PC-9 (cell line): ENCODE results near the gene LCOR. TPM values are rescaled to one million over a fixed set of nuclear protein-coding genes. Genes with fewer than 3 reads are reported as not detected.

Experiments
- BruUV-seq: library from RNA; stranded (reverse); fragments of 400-500 nt; replicated peaks from 2 replicates; lab custom pipeline; 2021; lab: Mats Ljungman, UMichigan
- CTCF ChIA-PET: fragments of 300-600 bp; sonication (Branson Sonifier 250); formaldehyde crosslinking; loops from one replicate; lab custom pipeline; 2022; ENCODE audit warnings: antibody characterized with exemption; lab: Charles Lee
- POLR2A ChIA-PET: fragments of 300-600 bp; sonication (Branson Sonifier 250); formaldehyde crosslinking; loops from one replicate; lab custom pipeline; 2022; ENCODE audit warnings: antibody characterized with exemption; ENCODE audit not compliant: unreplicated experiment; lab: Charles Lee
- DNase-seq, 2 experiments: peaks; one replicate each; pipeline versions ENCODE4 v3.0.0 to v3.0.0-alpha.2; 2015 to 2022; ENCODE audit warnings: mixed read lengths in 1 of 2
- H2AFZ ChIP-seq: fragments of 200-600 bp; sonication (generic); 2 replicates; pipeline ENCODE4 v1.8.1; 2017; ENCODE audit warnings: antibody characterized with exemption
- H3F3A ChIP-seq: fragments of 200-600 bp; sonication (generic); 2 replicates; pipeline ENCODE4 v1.8.1; 2017; ENCODE audit warnings: antibody characterized with exemption, mild to moderate bottlenecking, low read depth; ENCODE audit not compliant: insufficient read depth
- H3K27ac ChIP-seq: fragments of 200-600 bp; sonication (generic); 2 replicates; pipeline ENCODE4 v1.6.1; 2016; ENCODE audit warnings: mixed run types
- H3K27me3 ChIP-seq: fragments of 200-600 bp; sonication (generic); 2 replicates; pipeline ENCODE4 v1.6.1; 2016; ENCODE audit warnings: low read depth, mixed run types; ENCODE audit not compliant: insufficient read depth
- H3K36me3 ChIP-seq: fragments of 200-600 bp; sonication (generic); 2 replicates; pipeline ENCODE4 v1.6.1; 2016; ENCODE audit warnings: low read depth, mixed run types
- H3K4me1 ChIP-seq: fragments of 200-600 bp; sonication (generic); replicated peaks from 2 replicates; pipeline ENCODE4 v1.6.1; 2016; ENCODE audit warnings: mixed run types; ENCODE audit not compliant: insufficient read depth
- H3K4me2 ChIP-seq: fragments of 200-600 bp; sonication (generic); 2 replicates; pipeline ENCODE4 v1.6.1; 2017; ENCODE audit warnings: mixed run types
- H3K4me3 ChIP-seq: fragments of 200-600 bp; sonication (generic); 2 replicates; pipeline ENCODE4 v1.6.1; 2016; ENCODE audit warnings: mixed run types
- H3K79me2 ChIP-seq: fragments of 200-600 bp; sonication (generic); 2 replicates; pipeline ENCODE4 v1.6.1; 2017; ENCODE audit warnings: low read depth, mixed run types
- H3K9me2 ChIP-seq: fragments of 200-600 bp; sonication (generic); 2 replicates; pipeline ENCODE4 v1.8.1; 2017; ENCODE audit warnings: mild to moderate bottlenecking; ENCODE audit not compliant: insufficient read depth
- H3K9me3 ChIP-seq: fragments of 200-600 bp; sonication (generic); 2 replicates; pipeline ENCODE4 v1.8.1; 2016; ENCODE audit warnings: low read depth; ENCODE audit not compliant: insufficient read depth
- H4K20me1 ChIP-seq: fragments of 200-600 bp; sonication (generic); 2 replicates; pipeline ENCODE4 v1.8.1; 2017; ENCODE audit not compliant: insufficient read depth
- CTCF ChIP-seq: fragments of 200-600 bp; sonication (generic); conservative IDR thresholded peaks from 2 replicates; pipeline ENCODE4 v1.6.1; 2017; ENCODE audit warnings: mixed run types, antibody characterized with exemption, mild to moderate bottlenecking, moderate library complexity
- EZH2 ChIP-seq: fragments of 200-600 bp; sonication (generic); IDR thresholded peaks from 2 replicates; pipeline ENCODE4 v1.8.0; 2017; ENCODE audit warnings: antibody characterized with exemption, low read depth
- intact Hi-C: fragments of 100-400 bp; cut with micrococcal nuclease; formaldehyde crosslinking; loops from one replicate; pipeline ENCODE4 v1.10.0; 2022; ENCODE audit not compliant: unreplicated experiment
- total RNA-seq: library from RNA; stranded (reverse); gene quantifications from 2 replicates; pipeline ENCODE4 v1.2.3, GENCODE V29; 2021

The LCOR gene
- total RNA-seq, 1 experiment from 2014 or later = 36.4 TPM

- ChIA-PET POLR2A (no interaction called here), CTCF (no interaction called here)
- no peak overlapping the region for H3K27ac ChIP-seq
- no peaks in the 10 kb centered on the region for H3K27me3 ChIP-seq
- no peaks in the 10 kb centered on the region for H3K9me3 ChIP-seq
- no peak overlapping the region for H3K4me2 ChIP-seq
- H3K4me1 ChIP-seq = no peaks in the 10 kb centered on the region
- no peaks in the 10 kb centered on the region for H3F3A ChIP-seq
- H3K4me3 ChIP-seq = no peak overlapping the region
- no peak for DNase-seq
- peaks cover 73% of the 10 kb centered on the region for H3K79me2 ChIP-seq
- TF ChIP-seq EZH2 (no peak), CTCF (no peak)
- intact Hi-C loops = no loop called here
- no peak overlapping the region for H2AFZ ChIP-seq
- no peaks in the 10 kb centered on the region; the same call in 1 of the 2 replicates for H3K36me3 ChIP-seq
- H4K20me1 ChIP-seq = no peaks in the 10 kb centered on the region
- no TSS peak for BruUV-seq
- no peaks in the 10 kb centered on the region for H3K9me2 ChIP-seq
Measured at GRCh38 chr10:96856317-96856716, 24.2 kb downstream of the LCOR start.

GRCh38 chr10:96857301-96858012, 25.4 kb downstream of the LCOR start:
- H3K9me2 ChIP-seq = no peaks in the 10 kb centered on the region
- H3K36me3 ChIP-seq = no peaks in the 10 kb centered on the region; the same call in 1 of the 2 replicates
- no peak for TF ChIP-seq EZH2
- no peak for TF ChIP-seq CTCF
- H3K9me3 ChIP-seq = no peaks in the 10 kb centered on the region
- H3K27me3 ChIP-seq = no peaks in the 10 kb centered on the region
- no TSS peak for BruUV-seq
- no peak for DNase-seq
- ChIA-PET CTCF (no interaction called here), POLR2A (no interaction called here)
- no peaks in the 10 kb centered on the region for H4K20me1 ChIP-seq
- H2AFZ ChIP-seq = no peak overlapping the region
- intact Hi-C loops = no loop called here
- H3K4me3 ChIP-seq = no peak overlapping the region
- peaks cover 2% of the 10 kb centered on the region for H3K4me1 ChIP-seq
- no peak overlapping the region for H3K4me2 ChIP-seq
- peaks cover 2% of the 10 kb centered on the region for H3F3A ChIP-seq
- no peak overlapping the region for H3K27ac ChIP-seq
- H3K79me2 ChIP-seq = peaks cover 73% of the 10 kb centered on the region

GRCh38 chr10:96858038-96858705, 26.1 kb downstream of the LCOR start:
- Histone ChIP-seq H4K20me1 (no peaks in the 10 kb centered on the region), H3K27me3 (no peaks in the 10 kb centered on the region), H3K79me2 (peaks cover 70% of the 10 kb centered on the region), H3K9me3 (no peaks in the 10 kb centered on the region), H3K4me2 (no peak overlapping the region), H3F3A (peaks cover 9% of the 10 kb centered on the region), H3K4me3 (no peak overlapping the region), H3K27ac (no peak overlapping the region), H3K4me1 (peaks cover 9% of the 10 kb centered on the region), H2AFZ (no peak overlapping the region), H3K36me3 (no peaks in the 10 kb centered on the region; the same call in 1 of the 2 replicates), H3K9me2 (no peaks in the 10 kb centered on the region)
- ChIA-PET POLR2A (no interaction called here), CTCF (no interaction called here)
- intact Hi-C loops = no loop called here
- no TSS peak for BruUV-seq
- DNase-seq = no peak
- TF ChIP-seq EZH2 (no peak), CTCF (no peak)
